B cell (primary cell): Measurements from ENCODE around the gene PODXL. TPM values are rescaled to one million over a fixed set of nuclear protein-coding genes. Genes with fewer than 3 reads are reported as not detected.

ENCODE experiments used
- ATAC-seq: fragments of 200-7000 bp; cut with Tn5 transposase; one replicate; pipeline ENCODE4 v1.10.0; 2021; ENCODE audit warnings: low read depth, mild to moderate bottlenecking, moderate number of reproducible peaks, moderate library complexity
- CTCF ChIA-PET: fragments of 350-600 bp; sonication (Branson Sonifier 250); formaldehyde crosslinking; loops from one replicate; lab custom pipeline; 2021; ENCODE audit warnings: antibody characterized with exemption, inconsistent platforms; lab: Charles Lee
- POLR2A ChIA-PET: fragments of 350-600 bp; sonication (Branson Sonifier 250); formaldehyde crosslinking; loops from one replicate; lab custom pipeline; 2021; ENCODE audit warnings: antibody characterized with exemption; lab: Charles Lee
- DNase-seq: peaks from one replicate; pipeline ENCODE4 v3.0.0; 2013
- H2AFZ ChIP-seq: 2 replicates; pipeline ENCODE4 v1.6.1; 2012; ENCODE audit warnings: mild to moderate bottlenecking, low read depth, low read length; ENCODE audit not compliant: insufficient read depth, poor library complexity, severe bottlenecking
- H3K27ac ChIP-seq, 2 donors: 1 replicate in 1 of 2; 2 replicates in 1 of 2; pipeline ENCODE4 v1.5.1; 2012 to 2013; ENCODE audit warnings: low read length in 2 of 2, mild to moderate bottlenecking in 2 of 2, moderate library complexity in 1 of 2
- H3K27me3 ChIP-seq, 4 experiments: fragments of 200-600 bp in 1 of 4; sonication (generic) in 1 of 4; replicated peaks in 1 of 4; 1 replicate in 2 of 4; 2 replicates in 2 of 4; pipeline versions ENCODE4 v1.6.1 to v1.7.0; 2013 to 2016; ENCODE audit warnings: low read length in 3 of 4, mild to moderate bottlenecking in 2 of 4, mixed read lengths in 1 of 4, moderate library complexity in 1 of 4; ENCODE audit not compliant: insufficient read depth in 4 of 4, control insufficient read depth in 3 of 4; ENCODE audit errors: control extremely low read depth in 1 of 4
- H3K36me3 ChIP-seq, 2 experiments: replicated peaks in 1 of 2; 1 replicate in 1 of 2; 2 replicates in 1 of 2; pipeline versions ENCODE4 v1.6.1 to v1.7.1; 2013; ENCODE audit warnings: low read length in 1 of 2; ENCODE audit not compliant: insufficient read depth in 2 of 2, control insufficient read depth in 1 of 2; ENCODE audit errors: control extremely low read depth in 1 of 2, extremely low read depth in 1 of 2
- H3K4me1 ChIP-seq, 2 donors: fragments of 200-600 bp in 1 of 2; sonication (generic) in 1 of 2; 1 replicate in 1 of 2; 2 replicates in 1 of 2; pipeline versions ENCODE4 v1.5.1 to v1.6.1; 2013 to 2017; ENCODE audit warnings: low read length in 2 of 2; ENCODE audit not compliant: control insufficient read depth in 2 of 2, insufficient read depth in 2 of 2
- H3K4me2 ChIP-seq: replicated peaks from 2 replicates; pipeline ENCODE3; 2012; ENCODE audit warnings: mild to moderate bottlenecking, low read depth, low read length; ENCODE audit not compliant: poor library complexity, severe bottlenecking
- H3K4me3 ChIP-seq, 5 experiments: fragments of 200-600 bp in 1 of 5; sonication (generic) in 1 of 5; 1 replicate in 3 of 5; 2 replicates in 2 of 5; pipeline versions ENCODE4 v1.5.1 to v1.7.0; 2011 to 2016; ENCODE audit warnings: low read length in 4 of 5, mild to moderate bottlenecking in 4 of 5, low read depth in 2 of 5, control low read depth in 1 of 5, moderate library complexity in 1 of 5; ENCODE audit not compliant: insufficient read depth in 1 of 5; ENCODE audit errors: control extremely low read depth in 1 of 5, extremely low read depth in 1 of 5
- H3K79me2 ChIP-seq: fragments of 200-600 bp; sonication (generic); one replicate; pipeline ENCODE4 v1.6.0; 2016; ENCODE audit warnings: low read length; ENCODE audit not compliant: control insufficient read depth, insufficient read depth
- H3K9ac ChIP-seq: fragments of 200-600 bp; sonication (generic); 2 replicates; pipeline ENCODE4 v1.6.1; 2017; ENCODE audit warnings: mild to moderate bottlenecking, low read length, moderate library complexity
- H3K9me3 ChIP-seq, 3 donors: one replicate each; pipeline versions ENCODE4 v1.6.1 to v1.7.1; 2013; ENCODE audit warnings: low read length in 2 of 3; ENCODE audit not compliant: control insufficient read depth in 2 of 3, insufficient read depth in 1 of 3; ENCODE audit errors: control extremely low read depth in 1 of 3
- H4K20me1 ChIP-seq: 2 replicates; pipeline ENCODE4 v1.6.0; 2012; ENCODE audit warnings: mild to moderate bottlenecking, low read length; ENCODE audit not compliant: insufficient read depth, control insufficient read depth, poor library complexity, severe bottlenecking
- H3K27ac Mint-ChIP-seq: one replicate; pipeline ENCODE4 v1.8.0; 2021; ENCODE audit warnings: mixed read lengths
- H3K27me3 Mint-ChIP-seq: one replicate; pipeline ENCODE4 v1.8.0; 2021; ENCODE audit warnings: mixed read lengths
- H3K4me1 Mint-ChIP-seq: one replicate; pipeline ENCODE4 v1.8.0; 2021; ENCODE audit warnings: mixed read lengths
- H3K4me3 Mint-ChIP-seq: one replicate; pipeline ENCODE4 v1.8.0; 2021; ENCODE audit warnings: mixed read lengths
- H3K9me3 Mint-ChIP-seq: one replicate; pipeline ENCODE4 v1.8.0; 2022; ENCODE audit warnings: mixed read lengths; ENCODE audit not compliant: insufficient read depth
- EZH2 ChIP-seq: IDR thresholded peaks from 2 replicates; pipeline ENCODE4 v1.6.1; 2012; ENCODE audit warnings: borderline replicate concordance, low read depth, mild to moderate bottlenecking, moderate library complexity, low read length; ENCODE audit not compliant: insufficient read depth, poor library complexity, severe bottlenecking
- WGBS: methylation state at CpG from one replicate; pipeline ENCODE4 v1.1.5; 2013; ENCODE audit warnings: missing lambda C conversion rate; ENCODE audit not compliant: insufficient coverage; 5-methylcytosine and 5-hydroxymethylcytosine counted together
- intact Hi-C: fragments of 100-400 bp; cut with micrococcal nuclease; formaldehyde crosslinking; loops from one replicate; pipeline ENCODE4 v1.10.0; 2022
- polyA plus RNA-seq: library from polyadenylated mRNA; depleted of rRNA; stranded (reverse); fragments of >200 nt; gene quantifications from 2 replicates; pipeline ENCODE4 v1.2.3, GENCODE V29; 2012
- total RNA-seq, 2 donors: library from RNA; stranded (reverse); fragments of 120-200 nt in 1 of 2; gene quantifications; 1 replicate in 1 of 2; 2 replicates in 1 of 2; pipeline versions ENCODE4 v1.2.3 to v1.2.4, GENCODE V29; 2013 to 2022
- TF ChIP-seq, protein P1 (sequence below): fragments of 200-600 bp; IDR thresholded peaks from one replicate; pipeline ENCODE4 v1.8.0; 2022; ENCODE audit warnings: antibody characterized with exemption, mild to moderate bottlenecking

The PODXL gene
- total and polyA plus RNA-seq, 2 donors (not counting 1 experiment from before 2014, with no cell fraction given) = 1.5 to 5.8 TPM

DNA sequence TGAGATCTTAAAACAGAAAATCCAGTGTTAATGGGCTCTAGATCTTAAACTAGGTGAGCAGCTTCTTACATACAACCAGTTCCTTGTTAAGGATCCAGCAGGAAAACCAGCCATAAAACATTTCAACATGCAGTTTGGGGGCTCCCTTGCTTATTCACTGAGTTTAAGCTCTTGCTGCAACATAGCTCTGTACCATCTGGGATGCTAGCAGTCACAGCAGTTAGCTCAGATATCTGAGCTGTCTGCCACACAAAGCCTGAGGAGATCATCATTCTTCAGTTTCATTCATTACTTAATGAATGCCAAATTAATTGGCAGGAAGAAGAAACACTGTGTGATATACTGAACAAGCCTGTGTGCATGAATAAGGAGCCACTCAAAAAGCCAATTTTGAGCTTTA is 62.8 kb downstream of the PODXL start:
- H3K79me2 ChIP-seq = no peaks in the 10 kb centered on the region
- peaks cover 0 to 5% of the 10 kb centered on the region in 2 experiments for H3K36me3 ChIP-seq
- CTCF ChIA-PET = interaction anchor here (0.8 to 1.8 kb wide), 2 partner anchors 10 to 22 kb away, joined by 4 to 5 read pairs; no protein-coding TSS in a partner anchor
- H4K20me1 ChIP-seq = no peaks in the 10 kb centered on the region
- H3K9me3 Mint-ChIP-seq = no peaks in the 10 kb centered on the region
- H3K9me3 ChIP-seq = no peaks in the 10 kb centered on the region
- no peak for ATAC-seq
- H3K4me1 Mint-ChIP-seq = no peaks in the 10 kb centered on the region
- TF ChIP-seq EZH2 = no peak
- TF ChIP-seq, protein P1, sequence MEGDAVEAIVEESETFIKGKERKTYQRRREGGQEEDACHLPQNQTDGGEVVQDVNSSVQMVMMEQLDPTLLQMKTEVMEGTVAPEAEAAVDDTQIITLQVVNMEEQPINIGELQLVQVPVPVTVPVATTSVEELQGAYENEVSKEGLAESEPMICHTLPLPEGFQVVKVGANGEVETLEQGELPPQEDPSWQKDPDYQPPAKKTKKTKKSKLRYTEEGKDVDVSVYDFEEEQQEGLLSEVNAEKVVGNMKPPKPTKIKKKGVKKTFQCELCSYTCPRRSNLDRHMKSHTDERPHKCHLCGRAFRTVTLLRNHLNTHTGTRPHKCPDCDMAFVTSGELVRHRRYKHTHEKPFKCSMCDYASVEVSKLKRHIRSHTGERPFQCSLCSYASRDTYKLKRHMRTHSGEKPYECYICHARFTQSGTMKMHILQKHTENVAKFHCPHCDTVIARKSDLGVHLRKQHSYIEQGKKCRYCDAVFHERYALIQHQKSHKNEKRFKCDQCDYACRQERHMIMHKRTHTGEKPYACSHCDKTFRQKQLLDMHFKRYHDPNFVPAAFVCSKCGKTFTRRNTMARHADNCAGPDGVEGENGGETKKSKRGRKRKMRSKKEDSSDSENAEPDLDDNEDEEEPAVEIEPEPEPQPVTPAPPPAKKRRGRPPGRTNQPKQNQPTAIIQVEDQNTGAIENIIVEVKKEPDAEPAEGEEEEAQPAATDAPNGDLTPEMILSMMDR = no peak
- H3K27ac ChIP-seq = no peak overlapping the region
- H3K4me3 Mint-ChIP-seq = no peak overlapping the region
- H3K27me3 Mint-ChIP-seq = no peaks in the 10 kb centered on the region
- H3K4me1 ChIP-seq = no peaks in the 10 kb centered on the region
- no peak overlapping the region for H3K4me3 ChIP-seq
- H2AFZ ChIP-seq = no peak overlapping the region
- POLR2A ChIA-PET = no interaction called here
- H3K27ac Mint-ChIP-seq = no peak overlapping the region
- no peak for DNase-seq
- H3K4me2 ChIP-seq = no peak overlapping the region
- no peaks in the 10 kb centered on the region for H3K27me3 ChIP-seq
- H3K9ac ChIP-seq = no peak overlapping the region
- intact Hi-C loops = no loop called here

DNA sequence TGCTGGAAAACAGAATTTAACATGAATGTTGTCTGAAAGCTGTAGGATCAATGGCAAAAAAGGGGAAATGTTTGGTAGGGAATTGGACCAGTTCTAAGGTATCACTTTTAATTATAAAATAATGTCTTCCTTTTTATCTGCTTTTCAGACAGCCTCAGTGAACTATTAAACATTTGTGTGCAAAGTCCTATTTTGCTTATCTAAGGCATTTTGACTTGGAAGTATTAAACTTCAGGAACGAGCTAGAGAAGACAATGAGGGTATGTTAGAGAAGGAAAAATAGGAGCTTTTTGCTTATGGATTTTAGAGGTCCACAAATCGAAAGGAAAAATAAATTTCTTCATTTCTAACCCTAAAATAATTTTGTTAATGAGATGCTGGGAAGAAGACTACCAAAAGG is 63.3 kb downstream of the PODXL start:
- CTCF ChIA-PET = interaction anchor here (0.8 to 1.8 kb wide), 2 partner anchors 10 to 22 kb away, joined by 4 to 5 read pairs; no protein-coding TSS in a partner anchor
- no peaks in the 10 kb centered on the region for H3K9me3 Mint-ChIP-seq

More for the DNA sequence above, 63.3 kb downstream of the PODXL start:
- Histone ChIP-seq H3K27ac (no peak overlapping the region), H3K4me1 (no peaks in the 10 kb centered on the region), H3K79me2 (no peaks in the 10 kb centered on the region), H3K4me3 (no peak overlapping the region), H3K4me2 (no peak overlapping the region), H4K20me1 (no peaks in the 10 kb centered on the region), H3K36me3 (peaks cover 0 to 5% of the 10 kb centered on the region in 2 experiments), H3K9me3 (no peaks in the 10 kb centered on the region), H3K9ac (no peak overlapping the region), H3K27me3 (no peaks in the 10 kb centered on the region), H2AFZ (no peak overlapping the region)
- Mint-ChIP-seq H3K27me3 (no peaks in the 10 kb centered on the region), H3K4me1 (no peaks in the 10 kb centered on the region), H3K4me3 (no peak overlapping the region), H3K27ac (no peak overlapping the region)
- POLR2A ChIA-PET = no interaction called here
- TF ChIP-seq, protein P1 = no peak
- TF ChIP-seq EZH2 = no peak
- intact Hi-C loops = no loop called here
- DNase-seq (no peak), ATAC-seq (no peak)
- WGBS = no CpG with 5 or more reads among the region's 2 CpGs
